A549 (cell line): ENCODE results near the gene EML1. TPM values are rescaled to one million over a fixed set of nuclear protein-coding genes. Genes with fewer than 3 reads are reported as not detected.

Source experiments
- ATAC-seq, 2 experiments: fragments of 200-7000 bp in 1 of 2; fragments of >200 bp in 1 of 2; cut with Nextera tagmentation in 1 of 2; cut with Tn5 transposase in 1 of 2; 3 replicates each; pipeline versions ENCODE4 v1.8.0 to v1.9.1; 2018 to 2020; ENCODE audit warnings: mild to moderate bottlenecking in 1 of 2, moderate library complexity in 1 of 2
- CTCF ChIA-PET: fragments of 300-600 bp; sonication (Branson Sonifier 250); formaldehyde crosslinking; extraction: SDS; loops from one replicate; lab custom pipeline; 2021; ENCODE audit warnings: antibody characterized with exemption, inconsistent platforms; lab: Yijun Ruan, JAX
- POLR2A ChIA-PET: fragments of 350-600 bp; formaldehyde crosslinking; extraction: SDS; loops from one replicate; lab custom pipeline; 2021; ENCODE audit warnings: antibody characterized with exemption, inconsistent platforms; lab: Yijun Ruan, JAX
- DNase-seq, 2 experiments: peaks; one replicate each; pipeline versions ENCODE4 v3.0.0 to v3.0.0-alpha.2; 2011 to 2016; ENCODE audit warnings: low read depth in 1 of 2, low spot score in 1 of 2
- FAIRE-seq: peaks from 2 replicates; lab custom pipeline; 2011; peaks lifted over from hg19 to GRCh38; lab: Jason Lieb, UNC
- H3K27ac ChIP-seq, 2 experiments: fragments of >200 bp; sonication (Bioruptor Twin); formaldehyde crosslinking; 3 replicates each; pipeline ENCODE4 v1.5.1; 2016 to 2017
- H3K4me1 ChIP-seq: fragments of >200 bp; sonication (Bioruptor Twin); formaldehyde crosslinking; 3 replicates; pipeline ENCODE4 v1.6.1; 2016
- H3K4me2 ChIP-seq: fragments of >200 bp; sonication (Bioruptor Twin); formaldehyde crosslinking; 3 replicates; pipeline ENCODE4 v1.6.1; 2016
- H3K4me3 ChIP-seq: fragments of >200 bp; sonication (Bioruptor Twin); formaldehyde crosslinking; 3 replicates; pipeline ENCODE4 v1.5.1; 2016
- H3K9me3 ChIP-seq: fragments of >200 bp; sonication (Bioruptor Twin); formaldehyde crosslinking; 3 replicates; pipeline ENCODE4 v1.6.1; 2016
- CEBPB ChIP-seq, 2 experiments: fragments of >200 bp in 1 of 2; sonication (Bioruptor Twin) in 1 of 2; formaldehyde crosslinking in 1 of 2; IDR thresholded peaks; 2 replicates each; pipeline ENCODE4 v1.6.1; 2012 to 2016
- FOSB ChIP-seq: fragments of 250-450 bp; sonication (Bioruptor Pico); IDR thresholded peaks from 2 replicates; pipeline ENCODE4 v1.5.0; 2020; ENCODE audit warnings: mild to moderate bottlenecking, moderate library complexity
- GATA3 ChIP-seq: IDR thresholded peaks from 2 replicates; pipeline ENCODE4 v1.6.1; 2012; ENCODE audit warnings: borderline replicate concordance
- HEYL ChIP-seq: fragments of 250-450 bp; sonication (Bioruptor Pico); IDR thresholded peaks from 2 replicates; pipeline ENCODE4 v1.8.0; 2021; ENCODE audit warnings: mild to moderate bottlenecking, moderate library complexity
- HOXA7 ChIP-seq: fragments of 250-450 bp; sonication (Bioruptor Pico); IDR thresholded peaks from 2 replicates; pipeline ENCODE4 v1.5.0; 2020; ENCODE audit warnings: mild to moderate bottlenecking, moderate library complexity
- HOXB5 ChIP-seq: fragments of 250-450 bp; sonication (Bioruptor Pico); IDR thresholded peaks from 2 replicates; pipeline ENCODE4 v1.5.0; 2020; ENCODE audit warnings: mild to moderate bottlenecking, moderate library complexity
- MYC ChIP-seq: IDR thresholded peaks from 2 replicates; pipeline ENCODE4 v1.6.1; 2012; ENCODE audit warnings: mild to moderate bottlenecking, inconsistent platforms, low read length, improper control_type of control experiment, borderline replicate concordance
- POLR2AphosphoS2 ChIP-seq: conservative IDR thresholded peaks from 2 replicates; pipeline ENCODE4 v1.6.1; 2012; ENCODE audit warnings: low read length, improper control_type of control experiment, inconsistent platforms
- RAD21 ChIP-seq, 2 experiments: fragments of >200 bp in 1 of 2; sonication (Bioruptor Twin) in 1 of 2; formaldehyde crosslinking in 1 of 2; IDR thresholded peaks in 1 of 2; conservative IDR thresholded peaks in 1 of 2; 2 replicates in 1 of 2; 3 replicates in 1 of 2; pipeline ENCODE4 v1.6.1; 2012 to 2018; ENCODE audit warnings: inconsistent platforms in 1 of 2
- SMC3 ChIP-seq: fragments of >200 bp; sonication (Bioruptor Twin); formaldehyde crosslinking; IDR thresholded peaks from 3 replicates; pipeline ENCODE4 v1.6.1; 2018; ENCODE audit warnings: inconsistent platforms
- ZFP36 ChIP-seq: fragments of 450-650 bp; IDR thresholded peaks from 2 replicates; pipeline ENCODE4 v1.6.1; 2014; ENCODE audit warnings: borderline replicate concordance; ENCODE audit not compliant: partially characterized antibody
- WGBS: methylation state at CpG from one replicate; pipeline ENCODE4 v1.1.6; 2017; ENCODE audit errors: missing lambda C conversion rate; 5-methylcytosine and 5-hydroxymethylcytosine counted together
- polyA plus RNA-seq, 4 experiments: library from polyadenylated mRNA; depleted of rRNA in 3 of 4; stranded (reverse); fragments of >200 nt; fragmentation: RNase III in 1 of 4; extraction: RNeasy Plus Mini Kit Qiagen cat#74134 plus additional on column Dnase treatment in 1 of 4; gene quantifications; 2 replicates in 3 of 4; 3 replicates in 1 of 4; pipeline ENCODE4 v1.2.3, GENCODE V29; 2011 to 2017
- TF ChIP-seq, protein P1 (sequence below): fragments of >200 bp; sonication (Bioruptor Twin); formaldehyde crosslinking; IDR thresholded peaks from 3 replicates; pipeline ENCODE4 v1.6.1; 2016
- TF ChIP-seq, protein P2 (sequence below): fragments of 250-450 bp; sonication (Bioruptor Pico); IDR thresholded peaks from 2 replicates; pipeline ENCODE4 v1.5.0; 2020; ENCODE audit warnings: low read depth, mild to moderate bottlenecking, moderate library complexity
- TF ChIP-seq, protein P3 (sequence below): fragments of 150-350 bp; IDR thresholded peaks from 2 replicates; pipeline ENCODE4 v1.6.1; 2014; ENCODE audit warnings: low read depth, mild to moderate bottlenecking, low read length

EML1 gene
- polyA plus RNA-seq, 2 of the 4 experiments (the other 2 are of a cell fraction), result 29.7 to 30.8 TPM

DNA sequence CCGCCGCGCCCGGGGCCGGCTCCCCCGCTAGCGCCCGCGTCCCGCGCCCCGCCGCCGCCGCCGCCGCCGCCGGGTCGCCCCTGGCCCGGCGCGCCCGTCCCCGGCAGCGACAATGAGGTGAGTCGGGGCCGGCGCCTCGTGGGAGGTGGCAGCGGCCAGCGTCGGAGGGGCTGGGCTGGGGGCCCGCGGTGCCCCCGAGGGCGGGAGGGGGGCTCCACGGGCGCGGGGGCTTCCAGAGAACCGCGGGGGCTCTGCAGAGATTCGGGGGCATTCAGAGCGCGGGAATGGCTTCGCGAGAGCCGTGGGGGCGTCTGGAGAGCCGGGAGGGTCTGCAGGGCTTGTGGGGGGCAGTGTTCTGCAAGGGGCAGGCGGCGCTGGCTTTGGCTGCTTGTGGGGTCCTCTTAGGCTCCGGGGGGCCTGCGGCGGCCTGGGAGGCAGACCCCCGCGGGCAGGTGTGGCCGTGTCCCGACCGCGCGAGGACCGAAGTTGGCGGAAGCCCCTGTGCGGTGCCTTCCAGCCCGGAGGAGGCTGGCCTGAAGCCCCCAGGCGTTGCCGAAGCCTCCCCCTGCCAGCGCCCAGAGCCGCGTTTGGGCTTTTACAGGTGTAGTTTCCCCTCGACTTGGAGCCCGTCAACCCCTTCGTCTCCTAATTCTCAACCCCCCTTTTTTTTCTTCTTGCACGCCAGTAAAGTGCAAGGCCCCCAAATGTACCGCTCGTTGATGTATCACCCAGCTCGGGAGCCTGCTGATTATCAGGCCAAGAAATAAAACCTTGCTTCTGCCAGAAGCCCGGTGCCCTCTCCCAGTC is 178.9 kb downstream of the EML1 start:
- Histone ChIP-seq H3K27ac (peak overlapping the region; percentile 79 to 87), H3K4me2 (peak overlapping the region; percentile 92), H3K4me3 (peak overlapping the region; percentile 83), H3K4me1 (0 out of 3 replicates have a peak, but pooled peaks cover 3% of the 10 kb centered on the region), H3K9me3 (peaks cover 12% of the 10 kb centered on the region)
- TF ChIP-seq HEYL (CRISPR knock-in tag), result no peak
- TF ChIP-seq, protein P1, sequence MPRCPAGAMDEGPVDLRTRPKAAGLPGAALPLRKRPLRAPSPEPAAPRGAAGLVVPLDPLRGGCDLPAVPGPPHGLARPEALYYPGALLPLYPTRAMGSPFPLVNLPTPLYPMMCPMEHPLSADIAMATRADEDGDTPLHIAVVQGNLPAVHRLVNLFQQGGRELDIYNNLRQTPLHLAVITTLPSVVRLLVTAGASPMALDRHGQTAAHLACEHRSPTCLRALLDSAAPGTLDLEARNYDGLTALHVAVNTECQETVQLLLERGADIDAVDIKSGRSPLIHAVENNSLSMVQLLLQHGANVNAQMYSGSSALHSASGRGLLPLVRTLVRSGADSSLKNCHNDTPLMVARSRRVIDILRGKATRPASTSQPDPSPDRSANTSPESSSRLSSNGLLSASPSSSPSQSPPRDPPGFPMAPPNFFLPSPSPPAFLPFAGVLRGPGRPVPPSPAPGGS, result 0 out of 3 replicates have a peak, but pooled peaks have one; percentile 3
- FAIRE-seq (no peak), DNase-seq (peak in 1 of 2 experiments; percentile 43), ATAC-seq (peak; percentile 21 to 35; a peak in 5 of 6 replicates)
- 7% methylated on average over 12 of the region's 79 CpGs for WGBS
- POLR2A ChIA-PET, result interaction anchor here (1.4 kb wide), 1 partner anchor 221 kb away, joined by 4 read pairs; no protein-coding TSS in a partner anchor
- CTCF ChIA-PET, result interaction anchor here (0.7 to 3.2 kb wide), 4 partner anchors 11 to 310 kb away, joined by 3 to 17 read pairs (median 4); no protein-coding TSS in a partner anchor

DNA sequence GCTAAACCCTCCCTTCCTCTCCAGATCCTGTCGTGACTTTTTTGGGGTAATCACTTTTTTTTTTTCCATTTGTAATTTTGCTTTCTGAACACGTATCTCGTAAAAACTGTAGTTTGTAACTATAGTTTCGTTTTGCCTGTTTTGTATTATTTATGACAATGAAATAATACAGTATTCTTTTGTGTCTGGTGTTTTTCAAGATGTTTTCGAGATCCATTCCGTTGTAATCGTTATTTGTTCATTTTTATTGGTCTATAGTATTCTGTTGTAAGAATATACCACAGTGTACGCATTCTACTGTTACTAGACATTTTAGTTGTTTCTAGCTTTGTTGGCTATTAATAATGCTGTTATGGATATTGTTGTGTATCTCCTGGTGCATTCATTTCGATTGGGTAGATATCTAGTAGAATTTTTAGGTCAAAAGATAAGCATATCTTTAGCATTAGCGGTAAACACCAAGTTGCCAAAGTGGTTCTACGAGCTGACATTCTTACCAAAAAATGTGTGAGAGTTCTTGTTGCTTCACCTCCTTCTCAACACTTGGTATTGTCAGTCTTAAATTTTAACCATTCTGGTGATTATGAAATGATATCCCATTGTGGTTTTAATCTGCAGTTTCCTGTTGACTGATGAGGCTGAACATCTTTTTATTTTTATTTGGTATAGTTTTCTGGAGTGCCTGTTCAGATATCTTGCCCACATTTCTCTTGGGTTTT is 179.7 kb downstream of the EML1 start:
- peaks cover 12% of the 10 kb centered on the region for H3K9me3 ChIP-seq
- DNase-seq (no peak), ATAC-seq (no peak), FAIRE-seq (no peak)
- peak overlapping the region; percentile 79 to 87; a peak in 3 of 6 replicates for H3K27ac ChIP-seq
- 0 out of 3 replicates have a peak, but pooled peaks cover 3% of the 10 kb centered on the region for H3K4me1 ChIP-seq
- CTCF ChIA-PET, result interaction anchor here (0.7 to 3.2 kb wide), 4 partner anchors 9 to 309 kb away, joined by 3 to 17 read pairs (median 4); no protein-coding TSS in a partner anchor
- TF ChIP-seq ZFP36 (peak; percentile 65), FOSB (no peak), MYC (no peak), RAD21 (conservative IDR thresholded peaks at IDR 0.05 in 1 of 2, IDR thresholded peaks at IDR 0.05 in 1 of 2) (no peak)
- TF ChIP-seq, protein P2, sequence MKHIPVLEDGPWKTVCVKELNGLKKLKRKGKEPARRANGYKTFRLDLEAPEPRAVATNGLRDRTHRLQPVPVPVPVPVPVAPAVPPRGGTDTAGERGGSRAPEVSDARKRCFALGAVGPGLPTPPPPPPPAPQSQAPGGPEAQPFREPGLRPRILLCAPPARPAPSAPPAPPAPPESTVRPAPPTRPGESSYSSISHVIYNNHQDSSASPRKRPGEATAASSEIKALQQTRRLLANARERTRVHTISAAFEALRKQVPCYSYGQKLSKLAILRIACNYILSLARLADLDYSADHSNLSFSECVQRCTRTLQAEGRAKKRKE (CRISPR knock-in tag), result no peak
- H3K4me2 ChIP-seq, result peak overlapping the region; percentile 92
- WGBS, result 63% methylated on average over 11 of the region's 11 CpGs
- peak overlapping the region; percentile 83 for H3K4me3 ChIP-seq
- POLR2A ChIA-PET, result no interaction called here

DNA sequence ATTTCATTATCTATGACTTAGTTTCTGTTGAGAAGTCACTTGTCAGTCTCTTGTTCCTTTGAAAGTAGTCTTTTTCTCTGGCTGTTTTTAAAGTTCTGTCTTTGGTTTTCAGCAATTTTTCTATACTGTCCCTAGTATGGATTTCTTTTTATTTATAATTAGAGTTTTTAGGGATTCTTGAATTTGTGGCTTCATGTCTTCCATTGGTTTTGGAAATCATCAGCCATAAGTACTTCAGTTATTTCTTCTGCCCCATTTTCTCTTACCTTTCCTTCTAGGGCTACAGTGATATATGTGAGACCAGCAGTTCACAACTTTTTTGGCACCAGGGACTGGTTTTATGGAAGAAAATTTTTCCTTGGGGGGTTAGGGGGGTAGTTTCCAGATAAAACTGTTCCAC is 182.0 kb downstream of the EML1 start:
- no peak overlapping the region for H3K4me3 ChIP-seq
- ATAC-seq, result no peak
- H3K4me2 ChIP-seq, result no peak overlapping the region
- 0 out of 3 replicates have a peak, but pooled peaks cover 3% of the 10 kb centered on the region for H3K4me1 ChIP-seq
- no peak overlapping the region for H3K27ac ChIP-seq
- ChIA-PET POLR2A (no interaction called here), CTCF (interaction anchor here (1.0 to 3.2 kb wide), 7 partner anchors 8 to 218 kb away, joined by 3 to 17 read pairs (median 4); no protein-coding TSS in a partner anchor)
- TF ChIP-seq, protein P3, sequence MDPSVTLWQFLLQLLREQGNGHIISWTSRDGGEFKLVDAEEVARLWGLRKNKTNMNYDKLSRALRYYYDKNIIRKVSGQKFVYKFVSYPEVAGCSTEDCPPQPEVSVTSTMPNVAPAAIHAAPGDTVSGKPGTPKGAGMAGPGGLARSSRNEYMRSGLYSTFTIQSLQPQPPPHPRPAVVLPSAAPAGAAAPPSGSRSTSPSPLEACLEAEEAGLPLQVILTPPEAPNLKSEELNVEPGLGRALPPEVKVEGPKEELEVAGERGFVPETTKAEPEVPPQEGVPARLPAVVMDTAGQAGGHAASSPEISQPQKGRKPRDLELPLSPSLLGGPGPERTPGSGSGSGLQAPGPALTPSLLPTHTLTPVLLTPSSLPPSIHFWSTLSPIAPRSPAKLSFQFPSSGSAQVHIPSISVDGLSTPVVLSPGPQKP, result no peak
- TF ChIP-seq POLR2AphosphoS2 (no peak), SMC3 (no peak), HOXA7 (CRISPR knock-in tag) (no peak), CEBPB (IDR thresholded peaks at IDR 0.05) (no peak), GATA3 (no peak), HOXB5 (CRISPR knock-in tag) (no peak), FOSB (no peak)
- peaks cover 12% of the 10 kb centered on the region for H3K9me3 ChIP-seq
- no peak for DNase-seq
- FAIRE-seq, result no peak
